ENCODE data around the gene EPHA7.

DNA sequence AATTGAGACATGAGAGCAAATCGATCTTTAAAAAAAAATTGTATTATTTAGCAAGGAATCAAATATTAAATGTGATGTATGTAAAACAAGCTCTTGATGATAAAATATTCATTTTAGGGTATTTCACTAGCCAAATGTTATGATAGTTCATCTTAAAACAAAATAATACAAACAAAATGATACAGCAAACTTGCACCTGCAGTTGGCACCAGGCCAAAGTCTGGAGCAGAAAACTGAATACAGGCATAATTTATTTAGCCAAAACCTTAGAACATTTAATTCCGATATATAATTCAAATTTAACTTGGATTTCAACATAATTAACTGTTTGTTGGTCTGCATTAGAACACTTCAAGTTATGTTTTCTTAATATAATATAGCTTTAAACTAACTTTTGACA lies 60.9 kb downstream of the EPHA7 start:
- TF ChIP-seq ZNF354C (tag by site-specific recombination; IDR thresholded peaks at IDR 0.05; ENCODE audit: borderline replicate concordance, low read depth) (no peak), CTCF (tag by site-specific recombination; IDR thresholded peaks at IDR 0.05) (no peak), ZBTB44 (tag by site-specific recombination; IDR thresholded peaks at IDR 0.05) (0 out of 2 replicates have a peak, but pooled peaks have one; percentile 12), ZBTB17 (tag by site-specific recombination; IDR thresholded peaks at IDR 0.05) (no peak), SETDB1 (IDR thresholded peaks at IDR 0.05; ENCODE audit: insufficient read length, low read length) (no peak), ZNF274 (IDR thresholded peaks at IDR 0.05; ENCODE audit: low read length) (no peak), ZNF274 (tag by site-specific recombination; IDR thresholded peaks at IDR 0.05; ENCODE audit: borderline replicate concordance) (no peak)
- TF ChIP-seq, protein P1, sequence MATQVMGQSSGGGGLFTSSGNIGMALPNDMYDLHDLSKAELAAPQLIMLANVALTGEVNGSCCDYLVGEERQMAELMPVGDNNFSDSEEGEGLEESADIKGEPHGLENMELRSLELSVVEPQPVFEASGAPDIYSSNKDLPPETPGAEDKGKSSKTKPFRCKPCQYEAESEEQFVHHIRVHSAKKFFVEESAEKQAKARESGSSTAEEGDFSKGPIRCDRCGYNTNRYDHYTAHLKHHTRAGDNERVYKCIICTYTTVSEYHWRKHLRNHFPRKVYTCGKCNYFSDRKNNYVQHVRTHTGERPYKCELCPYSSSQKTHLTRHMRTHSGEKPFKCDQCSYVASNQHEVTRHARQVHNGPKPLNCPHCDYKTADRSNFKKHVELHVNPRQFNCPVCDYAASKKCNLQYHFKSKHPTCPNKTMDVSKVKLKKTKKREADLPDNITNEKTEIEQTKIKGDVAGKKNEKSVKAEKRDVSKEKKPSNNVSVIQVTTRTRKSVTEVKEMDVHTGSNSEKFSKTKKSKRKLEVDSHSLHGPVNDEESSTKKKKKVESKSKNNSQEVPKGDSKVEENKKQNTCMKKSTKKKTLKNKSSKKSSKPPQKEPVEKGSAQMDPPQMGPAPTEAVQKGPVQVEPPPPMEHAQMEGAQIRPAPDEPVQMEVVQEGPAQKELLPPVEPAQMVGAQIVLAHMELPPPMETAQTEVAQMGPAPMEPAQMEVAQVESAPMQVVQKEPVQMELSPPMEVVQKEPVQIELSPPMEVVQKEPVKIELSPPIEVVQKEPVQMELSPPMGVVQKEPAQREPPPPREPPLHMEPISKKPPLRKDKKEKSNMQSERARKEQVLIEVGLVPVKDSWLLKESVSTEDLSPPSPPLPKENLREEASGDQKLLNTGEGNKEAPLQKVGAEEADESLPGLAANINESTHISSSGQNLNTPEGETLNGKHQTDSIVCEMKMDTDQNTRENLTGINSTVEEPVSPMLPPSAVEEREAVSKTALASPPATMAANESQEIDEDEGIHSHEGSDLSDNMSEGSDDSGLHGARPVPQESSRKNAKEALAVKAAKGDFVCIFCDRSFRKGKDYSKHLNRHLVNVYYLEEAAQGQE (tag by site-specific recombination; IDR thresholded peaks at IDR 0.05): no peak
